Fibroblast of lung (primary cell): Measurements from ENCODE around the gene ZNF43.

Experiments
- EZH2 ChIP-seq: IDR thresholded peaks from 2 replicates; pipeline ENCODE4 v1.5.1; 2012; ENCODE audit warnings: low read length, control low read depth, mild to moderate bottlenecking; ENCODE audit errors: missing control alignments
- TF ChIP-seq, protein P1 (sequence below), 2 donors: IDR thresholded peaks in 1 of 2; conservative IDR thresholded peaks in 1 of 2; 1 replicate in 1 of 2; 2 replicates in 1 of 2; pipeline ENCODE4 v1.5.1; 2011 to 2012; ENCODE audit warnings: low read length in 2 of 2, control low read depth in 1 of 2, inconsistent platforms in 1 of 2, low read depth in 1 of 2, mild to moderate bottlenecking in 1 of 2

DNA sequence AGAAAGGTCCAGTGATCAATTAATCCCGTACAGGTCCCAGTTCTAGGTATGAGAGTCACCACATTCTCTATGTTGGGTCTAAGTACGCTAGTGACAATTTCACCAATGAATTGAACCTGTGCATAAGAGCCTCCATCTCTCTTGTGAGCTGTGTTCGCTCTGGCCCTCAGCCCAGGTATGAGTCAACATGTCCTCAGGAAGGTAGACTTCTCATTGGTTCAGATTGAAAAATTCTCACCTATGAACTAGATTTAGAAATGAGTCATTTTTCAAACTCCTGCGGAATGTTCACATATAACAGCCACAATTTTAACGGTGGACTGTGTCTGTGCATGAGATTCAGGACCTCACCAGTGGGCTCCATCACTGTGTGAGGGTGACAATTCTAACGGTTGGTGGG, 12.7 kb upstream of the ZNF43 start:
- TF ChIP-seq, protein P1, sequence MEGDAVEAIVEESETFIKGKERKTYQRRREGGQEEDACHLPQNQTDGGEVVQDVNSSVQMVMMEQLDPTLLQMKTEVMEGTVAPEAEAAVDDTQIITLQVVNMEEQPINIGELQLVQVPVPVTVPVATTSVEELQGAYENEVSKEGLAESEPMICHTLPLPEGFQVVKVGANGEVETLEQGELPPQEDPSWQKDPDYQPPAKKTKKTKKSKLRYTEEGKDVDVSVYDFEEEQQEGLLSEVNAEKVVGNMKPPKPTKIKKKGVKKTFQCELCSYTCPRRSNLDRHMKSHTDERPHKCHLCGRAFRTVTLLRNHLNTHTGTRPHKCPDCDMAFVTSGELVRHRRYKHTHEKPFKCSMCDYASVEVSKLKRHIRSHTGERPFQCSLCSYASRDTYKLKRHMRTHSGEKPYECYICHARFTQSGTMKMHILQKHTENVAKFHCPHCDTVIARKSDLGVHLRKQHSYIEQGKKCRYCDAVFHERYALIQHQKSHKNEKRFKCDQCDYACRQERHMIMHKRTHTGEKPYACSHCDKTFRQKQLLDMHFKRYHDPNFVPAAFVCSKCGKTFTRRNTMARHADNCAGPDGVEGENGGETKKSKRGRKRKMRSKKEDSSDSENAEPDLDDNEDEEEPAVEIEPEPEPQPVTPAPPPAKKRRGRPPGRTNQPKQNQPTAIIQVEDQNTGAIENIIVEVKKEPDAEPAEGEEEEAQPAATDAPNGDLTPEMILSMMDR (conservative IDR thresholded peaks at IDR 0.05 in 1 of 2, IDR thresholded peaks at IDR 0.05 in 1 of 2; ENCODE audit: low read depth in 1 of 2, low read length in 2 of 2), result no peak
- TF ChIP-seq EZH2, result no peak
